NCI-H345 treated with DMSO at 0.1 percent for 48 hours (cell line): Measurements from ENCODE around the gene KSR1.

Source experiments
- DNase-seq: peaks from one replicate; lab custom pipeline; 2025; ENCODE audit not compliant: unreplicated experiment; lab: John Stamatoyannopoulos, UW

The KSR1 gene

GRCh38 chr17:27566671-27567562 is 110.7 kb downstream of the KSR1 start:
- DNase-seq = no peak

GRCh38 chr17:27567563-27567859 is 111.3 kb downstream of the KSR1 start:
- no peak for DNase-seq

GRCh38 chr17:27568216-27568615 is 112.0 kb downstream of the KSR1 start:
- DNase-seq = no peak

- DNase-seq = no peak
Measured at GRCh38 chr17:27568811-27569210, 112.6 kb downstream of the KSR1 start.

GRCh38 chr17:27569257-27569722 is 113.0 kb downstream of the KSR1 start:
- no peak for DNase-seq

- DNase-seq = no peak
Measured at GRCh38 chr17:27569884-27570577, 113.8 kb downstream of the KSR1 start.

- DNase-seq = no peak
Measured at GRCh38 chr17:27570578-27570914, 114.3 kb downstream of the KSR1 start.

- DNase-seq = no peak
Measured at GRCh38 chr17:27571563-27572352, 115.5 kb downstream of the KSR1 start.

- no peak for DNase-seq
Measured at GRCh38 chr17:27572665-27573064, 116.4 kb downstream of the KSR1 start.

- DNase-seq = no peak
Measured at GRCh38 chr17:27573548-27573947, 117.3 kb downstream of the KSR1 start.

GRCh38 chr17:27573971-27574525 is 117.8 kb downstream of the KSR1 start:
- DNase-seq = no peak

- no peak for DNase-seq
Measured at GRCh38 chr17:27575096-27575911, 119.1 kb downstream of the KSR1 start.

- no peak for DNase-seq
Measured at GRCh38 chr17:27575912-27576252, 119.6 kb downstream of the KSR1 start.

- no peak for DNase-seq
Measured at GRCh38 chr17:27576477-27577083, 120.3 kb downstream of the KSR1 start.

GRCh38 chr17:27577121-27577761 is 121.0 kb downstream of the KSR1 start:
- no peak for DNase-seq

- DNase-seq = no peak
Measured at GRCh38 chr17:27577884-27578717, 121.9 kb downstream of the KSR1 start.

- DNase-seq = no peak
Measured at GRCh38 chr17:27578718-27579085, 122.5 kb downstream of the KSR1 start.

GRCh38 chr17:27579304-27579703 is 123.1 kb downstream of the KSR1 start:
- no peak for DNase-seq

- no peak for DNase-seq
Measured at GRCh38 chr17:27579897-27580321, 123.7 kb downstream of the KSR1 start.
